DMS79 (cell line): ENCODE data around the gene ENGASE.

Experiments used
- DNase-seq: peaks from one replicate; lab custom pipeline; 2025; lab: John Stamatoyannopoulos, UW

The ENGASE gene

GRCh38 chr17:79080349-79080748, 5.7 kb downstream of the ENGASE start:
- no peak for DNase-seq

DNA sequence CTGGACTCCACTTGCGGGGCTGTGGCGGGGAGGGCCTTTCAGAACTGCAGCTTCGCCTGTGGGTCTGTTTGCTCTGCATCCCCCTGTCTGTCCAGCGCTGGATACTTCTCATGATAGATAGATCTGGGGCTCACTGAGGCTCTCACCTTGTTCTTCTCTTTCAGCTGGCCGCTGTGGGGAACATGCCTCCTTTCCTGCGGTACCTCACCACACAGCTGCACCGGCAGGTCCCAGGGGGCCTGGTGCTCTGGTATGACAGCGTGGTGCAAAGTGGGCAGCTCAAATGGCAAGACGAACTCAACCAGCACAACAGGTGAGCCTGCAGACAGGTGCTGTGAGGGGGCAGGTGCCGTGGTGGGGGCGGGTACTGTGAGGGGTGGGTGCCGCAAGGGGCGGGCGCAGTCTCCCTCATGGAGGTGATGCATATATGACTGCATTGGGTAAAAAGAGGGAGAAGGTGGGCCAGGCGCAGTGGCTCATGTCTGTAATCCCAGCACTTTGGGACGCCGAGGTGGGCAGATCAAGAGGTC, 6.2 kb downstream of the ENGASE start:
- DNase-seq: no peak

DNA sequence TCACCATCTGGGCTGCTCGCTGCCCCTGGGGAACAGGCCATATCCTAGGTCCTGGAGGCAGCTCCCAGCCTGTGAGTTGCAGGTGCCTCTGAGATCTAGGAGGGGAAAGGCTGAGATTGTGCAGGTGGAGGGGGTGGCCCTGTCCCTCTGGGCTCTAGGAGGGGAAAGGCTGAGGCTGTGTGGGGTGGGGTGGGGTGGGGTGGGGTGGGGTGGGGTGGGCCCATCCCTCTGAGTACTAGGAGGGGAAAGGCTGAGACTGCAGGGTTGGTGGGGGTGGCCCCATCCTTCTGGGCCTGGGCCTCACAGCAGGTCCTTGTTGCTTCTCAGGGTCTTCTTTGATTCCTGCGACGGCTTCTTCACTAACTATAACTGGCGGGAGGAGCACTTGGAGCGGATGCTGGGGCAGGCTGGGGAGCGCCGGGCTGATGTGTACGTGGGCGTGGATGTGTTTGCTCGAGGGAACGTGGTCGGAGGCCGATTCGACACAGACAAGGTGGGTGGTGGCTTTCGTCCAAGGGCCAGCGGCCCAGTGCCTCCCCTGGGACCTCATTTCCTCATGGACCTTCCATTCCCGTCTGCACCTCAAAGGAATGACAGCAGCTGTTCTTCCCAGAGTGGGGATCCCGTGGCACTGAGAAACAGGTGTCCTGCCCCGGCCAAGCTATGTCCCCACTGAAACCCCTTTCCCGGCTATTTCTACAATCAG, 7.1 kb downstream of the ENGASE start:
- no peak for DNase-seq

DNA sequence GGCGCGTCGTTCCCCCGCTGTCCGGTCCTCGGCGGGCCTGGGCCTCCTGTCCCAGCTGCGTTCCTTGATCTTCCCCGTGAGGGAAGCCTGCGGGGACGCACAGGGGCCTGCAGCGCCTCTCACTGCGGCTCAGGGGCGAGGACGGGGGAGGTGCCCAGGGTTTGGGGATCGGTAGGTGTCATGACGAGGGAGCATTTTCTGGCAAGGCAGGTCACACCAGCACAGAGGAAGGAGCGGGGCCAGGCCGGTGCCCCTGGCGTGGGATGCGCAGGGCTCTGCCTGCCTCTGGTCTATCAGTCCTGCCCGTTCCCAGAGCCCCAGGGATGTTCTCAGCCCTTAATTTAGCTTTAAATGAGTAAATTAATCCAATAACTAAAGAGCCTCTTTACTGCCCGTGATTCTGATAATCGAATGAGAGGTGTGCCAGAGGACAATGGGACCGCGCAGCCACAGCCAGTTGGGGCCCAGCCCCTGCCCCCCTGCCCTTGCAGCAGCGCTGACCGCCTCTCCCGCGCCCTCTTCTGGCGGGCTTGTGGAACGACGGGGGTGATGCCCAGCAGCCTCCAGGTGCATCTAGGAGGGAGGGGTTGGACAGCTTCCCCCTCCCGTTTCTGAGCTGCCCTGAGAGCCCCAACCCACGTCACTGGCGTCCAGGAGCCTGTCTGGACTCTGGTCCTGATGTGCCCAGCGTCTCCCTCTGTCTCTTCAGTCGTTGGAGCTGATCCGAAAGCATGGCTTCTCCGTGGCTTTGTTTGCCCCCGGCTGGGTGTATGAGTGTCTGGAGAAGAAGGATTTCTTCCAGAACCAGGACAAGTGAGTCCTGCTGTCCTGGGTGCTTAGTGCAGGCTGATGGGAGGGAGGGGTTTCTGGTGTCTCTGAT, 7.9 kb downstream of the ENGASE start:
- DNase-seq: no peak

DNA sequence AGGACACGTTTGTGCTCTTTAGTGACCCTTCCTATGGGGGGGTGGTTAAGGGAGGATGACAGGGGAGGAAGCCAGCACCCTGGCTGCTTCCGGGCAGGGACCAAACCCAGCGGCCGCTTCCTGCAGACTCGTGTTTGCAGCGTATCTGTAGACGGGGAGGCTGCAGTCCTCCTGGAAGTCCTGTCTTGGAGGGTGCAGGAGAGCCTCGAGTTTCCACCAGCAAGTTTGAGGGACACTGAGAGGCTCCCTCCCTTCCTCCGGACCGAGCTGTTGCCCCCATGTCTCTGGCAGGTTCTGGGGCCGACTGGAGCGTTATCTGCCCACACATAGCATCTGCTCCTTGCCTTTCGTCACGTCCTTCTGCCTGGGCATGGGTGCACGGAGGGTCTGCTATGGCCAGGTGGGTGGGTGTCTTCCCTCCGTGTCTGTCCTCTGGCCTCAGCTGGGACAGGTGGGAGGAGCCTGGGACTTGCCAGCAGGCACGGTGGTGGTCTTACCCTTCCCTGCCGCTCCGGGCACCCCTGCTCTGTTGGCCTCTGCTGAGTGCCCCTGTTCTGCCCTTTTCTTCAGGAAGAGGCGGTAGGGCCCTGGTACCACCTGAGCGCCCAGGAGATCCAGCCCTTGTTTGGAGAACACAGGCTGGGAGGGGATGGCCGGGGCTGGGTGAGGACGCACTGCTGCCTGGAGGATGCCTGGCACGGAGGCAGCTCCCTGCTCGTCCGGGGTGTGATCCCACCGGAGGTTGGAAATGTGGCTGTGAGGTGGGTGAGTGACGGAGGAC, 8.8 kb downstream of the ENGASE start:
- no peak for DNase-seq

DNA sequence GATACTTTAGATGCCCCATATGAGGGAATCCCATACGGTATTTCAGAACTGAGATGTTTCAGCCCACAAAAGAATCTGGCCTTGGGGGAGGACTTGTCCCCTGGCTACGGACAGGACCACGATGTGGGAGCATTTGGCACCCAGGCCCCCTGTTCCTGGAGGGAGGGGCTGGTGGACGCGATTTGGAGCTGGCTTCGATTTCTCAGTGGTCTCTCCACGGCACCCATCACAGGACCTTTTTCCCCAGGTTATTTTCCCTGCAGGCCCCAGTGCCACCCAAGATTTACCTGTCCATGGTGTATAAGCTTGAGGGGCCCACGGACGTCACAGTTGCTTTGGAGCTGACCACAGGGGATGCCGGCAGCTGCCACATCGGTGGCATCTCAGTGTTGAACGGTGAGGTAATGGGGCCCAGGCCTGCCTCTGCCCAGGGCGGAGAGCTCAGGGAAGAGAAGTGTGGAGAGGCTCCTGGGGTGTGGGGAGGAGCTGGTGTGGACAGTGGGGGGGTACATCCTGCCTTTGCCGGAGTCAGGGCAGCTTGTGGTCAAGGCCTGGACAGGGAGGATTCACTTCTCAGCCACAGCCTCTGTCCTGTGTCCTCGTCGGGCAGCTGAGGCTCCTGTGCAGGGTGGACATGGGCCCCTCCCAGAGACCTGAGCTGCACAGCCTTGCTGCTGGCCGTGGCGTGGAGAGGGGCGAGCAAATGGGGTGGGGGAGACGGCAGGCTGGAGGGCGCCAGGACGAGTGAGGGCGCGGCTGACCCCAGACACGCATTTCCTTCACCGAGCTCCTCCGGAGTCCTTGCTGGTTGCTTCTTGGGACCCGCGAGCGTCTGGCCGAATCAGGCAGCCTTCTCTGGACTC, 9.9 kb downstream of the ENGASE start:
- no peak for DNase-seq

DNA sequence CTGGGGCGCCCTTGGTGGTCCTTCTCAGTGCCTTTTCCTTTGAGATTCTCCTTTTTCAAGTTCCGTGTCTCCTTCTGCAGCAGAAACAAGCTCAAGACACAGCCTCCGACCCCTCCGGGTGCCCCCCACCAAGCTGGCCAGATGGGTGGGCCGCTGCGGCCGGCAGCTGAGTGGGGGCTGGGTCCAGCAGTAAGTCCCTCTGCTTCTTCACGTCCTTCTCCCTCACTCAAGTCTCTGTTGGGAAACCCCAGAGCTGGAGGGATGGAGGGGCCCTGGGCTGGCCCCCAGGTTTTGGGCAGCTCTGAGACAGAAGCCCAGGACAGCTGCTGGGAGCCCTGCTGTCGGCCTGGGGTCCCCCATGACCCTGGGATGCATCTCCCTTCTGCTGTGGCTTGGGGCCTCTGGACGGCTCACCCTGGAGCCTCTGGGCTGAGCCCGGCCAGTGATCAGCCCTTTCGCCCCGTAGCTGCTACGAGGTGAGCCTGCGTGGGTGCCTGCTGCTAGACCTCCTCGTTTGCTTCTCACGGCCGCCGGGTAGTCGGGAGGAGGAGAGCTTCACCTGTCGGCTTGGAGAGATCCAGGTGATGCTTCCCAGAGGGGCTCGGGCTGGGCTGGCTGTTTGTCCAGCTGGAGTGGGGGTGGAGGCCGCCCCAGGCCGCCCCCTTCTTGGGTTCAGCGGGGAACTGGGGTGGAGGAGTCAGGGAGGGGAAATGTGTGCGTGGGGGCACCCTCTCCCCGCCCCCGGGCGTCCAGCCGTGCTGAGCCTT, 10.7 kb downstream of the ENGASE start:
- no peak for DNase-seq

- DNase-seq: no peak
Measured at GRCh38 chr17:79085921-79086551, 11.4 kb downstream of the ENGASE start.

- DNase-seq: no peak
Measured at GRCh38 chr17:79086609-79087427, 12.2 kb downstream of the ENGASE start.

- DNase-seq: peak; percentile 32
Measured at GRCh38 chr17:79087428-79088143, 13.0 kb downstream of the ENGASE start.

DNA sequence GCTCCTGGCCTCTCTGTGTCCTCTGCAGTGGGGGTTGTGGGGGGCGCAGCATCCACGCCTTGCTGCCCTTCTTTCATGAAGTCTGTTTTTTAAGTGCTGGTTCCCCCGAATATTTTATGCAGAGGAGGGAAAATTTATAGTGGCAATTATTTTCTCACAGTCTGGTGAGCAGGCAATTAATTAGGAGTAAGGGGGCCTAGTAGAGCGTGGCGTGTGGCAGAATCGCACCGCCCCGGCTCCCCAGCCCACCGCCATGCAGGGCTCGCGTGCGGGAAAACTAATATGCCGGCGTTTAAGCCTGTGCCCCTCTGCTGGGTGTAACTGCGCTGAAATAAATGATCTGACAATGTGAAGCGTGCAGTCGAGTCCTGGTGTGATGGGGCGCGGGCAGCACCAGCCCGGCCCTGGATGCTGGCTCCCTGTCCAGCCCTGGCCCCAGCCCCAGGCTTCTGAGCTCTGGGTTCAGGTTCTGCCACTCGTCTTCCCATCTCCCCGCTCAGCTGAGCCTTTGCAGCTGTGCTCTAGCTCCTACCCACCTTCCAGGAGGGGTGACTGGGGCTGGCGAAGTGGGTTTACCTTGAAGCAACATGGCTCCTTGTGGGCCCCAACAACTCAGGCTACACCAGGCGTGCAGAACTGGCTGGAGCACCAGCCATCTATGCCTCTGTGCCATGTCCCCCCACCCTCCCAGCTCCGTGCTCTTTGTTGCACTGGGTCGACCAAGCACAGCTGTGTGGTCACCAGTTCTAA, 13.8 kb downstream of the ENGASE start:
- no peak for DNase-seq

DNA sequence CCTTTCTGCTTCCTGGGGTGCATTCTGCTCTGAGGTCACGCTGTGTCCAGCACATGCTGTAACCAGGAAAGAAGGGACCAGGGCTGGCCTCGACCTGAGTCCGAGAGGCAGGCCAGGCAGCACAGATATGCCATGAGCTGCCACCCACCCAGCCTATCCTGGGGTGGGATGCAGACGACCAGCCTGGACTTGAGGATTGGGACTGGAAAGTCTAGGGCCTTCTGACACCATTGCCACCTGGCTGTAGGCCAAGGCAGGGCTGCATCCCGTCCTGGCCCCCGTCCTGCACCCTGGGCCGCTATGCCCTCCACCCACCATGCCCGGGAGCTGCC, 14.3 kb downstream of the ENGASE start:
- no peak for DNase-seq

DNA sequence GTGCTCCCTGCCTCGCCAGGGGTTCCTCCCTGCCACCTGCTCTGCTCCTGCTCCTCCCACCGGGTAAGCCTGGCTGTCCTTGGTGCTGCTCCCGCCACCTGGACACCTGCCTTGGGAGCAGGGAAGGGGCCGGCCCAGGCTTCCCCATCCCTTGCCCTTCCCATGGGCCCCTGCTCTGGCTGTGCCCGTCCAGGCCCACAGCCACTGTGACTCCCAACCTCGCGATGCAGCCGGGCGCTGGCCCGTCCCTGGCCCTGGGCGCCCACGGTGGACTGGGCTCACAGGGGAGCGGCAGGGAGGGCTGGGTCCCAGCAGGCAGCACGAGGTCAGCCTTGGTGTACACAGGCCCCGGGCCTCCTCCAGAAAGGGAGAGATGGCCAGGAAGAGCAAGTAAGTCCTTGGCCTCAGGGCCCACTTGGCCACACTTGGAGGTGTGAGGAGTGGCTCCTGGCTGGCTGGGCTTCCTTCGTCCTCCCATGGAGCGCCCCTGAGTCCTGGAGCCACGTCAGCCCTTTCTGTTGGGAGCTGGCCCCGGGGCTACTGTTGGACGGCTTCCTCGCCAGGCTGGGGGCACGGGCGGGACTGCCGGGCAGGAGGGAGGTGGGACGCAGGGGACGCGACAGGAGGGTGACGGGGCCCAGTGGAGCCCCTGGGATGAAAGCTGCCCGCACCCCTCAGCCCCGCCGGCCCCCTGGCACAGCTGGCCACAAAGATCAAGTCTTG, 15.3 kb downstream of the ENGASE start:
- DNase-seq: no peak

DNA sequence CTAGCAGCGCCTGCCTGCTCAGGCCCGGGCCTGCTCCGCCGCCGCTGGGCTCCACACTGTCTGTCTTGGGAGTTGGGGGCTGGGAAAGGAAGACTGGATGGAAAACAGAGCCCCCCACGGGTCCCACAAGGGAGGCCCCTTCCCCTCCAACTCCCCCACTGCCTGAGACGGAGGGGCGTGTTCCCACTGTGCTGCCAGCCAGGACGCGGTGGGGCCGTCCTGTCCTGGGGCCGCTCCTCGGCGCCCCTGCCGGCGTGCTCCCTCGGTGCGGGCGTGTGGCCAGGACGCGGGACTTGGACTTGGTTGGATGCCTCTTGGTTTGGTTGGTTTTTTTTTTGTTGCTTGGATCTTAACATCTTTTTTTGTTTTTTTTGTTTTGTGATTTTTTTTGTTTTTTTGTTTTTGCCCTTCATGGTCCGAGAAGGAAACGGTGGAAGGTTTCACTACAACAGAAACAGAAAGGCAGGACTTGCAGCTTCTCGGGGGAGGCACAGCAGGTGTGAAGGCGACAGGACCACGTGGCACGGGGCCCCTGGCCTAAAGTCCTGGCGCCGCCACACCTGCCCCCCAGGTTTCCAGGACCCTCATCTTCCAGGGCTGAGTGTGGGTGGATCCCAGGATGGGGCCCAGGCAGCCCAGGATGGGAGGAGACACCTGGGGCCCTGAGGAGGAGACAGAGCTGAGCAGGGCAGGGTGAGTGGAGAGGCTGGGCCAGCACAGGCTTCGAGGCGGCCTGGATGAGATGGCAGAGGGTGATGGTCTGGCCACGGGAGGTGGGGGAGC, 16.0 kb downstream of the ENGASE start:
- DNase-seq: no peak

DNA sequence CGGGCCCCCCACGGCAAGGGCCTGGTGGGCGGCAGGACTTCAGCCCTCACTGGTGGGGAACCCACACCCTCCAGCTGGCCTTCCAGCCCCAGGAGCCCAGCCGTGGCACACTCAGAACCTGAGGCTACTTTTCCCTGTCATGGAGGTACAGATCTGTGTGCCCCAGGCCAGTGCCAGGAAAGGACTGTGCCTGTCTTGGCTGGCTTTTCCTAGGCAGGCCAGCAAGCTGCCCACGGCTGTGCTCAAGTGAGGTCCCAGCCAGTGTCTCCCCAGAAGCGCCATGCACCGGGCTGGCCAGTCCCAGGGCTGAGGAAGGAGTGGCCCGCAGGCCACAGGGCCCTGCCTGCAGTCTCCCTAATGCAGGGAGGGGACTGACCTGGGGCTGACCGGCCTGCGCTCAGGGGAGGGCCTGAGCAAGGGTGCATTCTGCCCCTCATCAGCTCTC, 16.6 kb downstream of the ENGASE start:
- no peak for DNase-seq

GRCh38 chr17:79092567-79092966, 17.9 kb downstream of the ENGASE start:
- no peak for DNase-seq
